Dermis microvascular lymphatic vessel endothelial cell (primary cell): ENCODE data around the gene CFAP54. TPM values are rescaled to one million over a fixed set of nuclear protein-coding genes. Genes with fewer than 3 reads are reported as not detected.
A peak's percentile ranks its signal among the peaks of the same experiment; 100 is the strongest.

ENCODE experiments used
- DNase-seq, 2 donors: peaks; one replicate each; pipeline versions ENCODE4 v3.0.0 to v3.0.0-alpha.2; 2010; ENCODE audit warnings: low read depth in 2 of 2
- total RNA-seq: library from RNA; depleted of rRNA; stranded (reverse); fragments of >200 nt; gene quantifications from 2 replicates; pipeline ENCODE4 v1.2.1, GENCODE V29; 2014

Gene CFAP54
- total RNA-seq, 1 donor from 2014 or later, result 6.2 TPM

GRCh38 chr12:96814200-96814599, 324.8 kb downstream of the CFAP54 start:
- DNase-seq, result no peak

- no peak for DNase-seq
Observed at GRCh38 chr12:96821592-96821991, 332.2 kb downstream of the CFAP54 start.

GRCh38 chr12:96822641-96823040, 333.3 kb downstream of the CFAP54 start:
- no peak for DNase-seq

- DNase-seq, result no peak
Observed at GRCh38 chr12:96824074-96824837, 334.9 kb downstream of the CFAP54 start.

GRCh38 chr12:96824838-96825236, 335.5 kb downstream of the CFAP54 start:
- no peak for DNase-seq

GRCh38 chr12:96828169-96828789, 338.9 kb downstream of the CFAP54 start:
- DNase-seq, result no peak

GRCh38 chr12:96829354-96829753, 340.0 kb downstream of the CFAP54 start:
- DNase-seq, result no peak

- no peak for DNase-seq
Observed at GRCh38 chr12:96831346-96831745, 342.0 kb downstream of the CFAP54 start.

GRCh38 chr12:96846293-96846692, 356.9 kb downstream of the CFAP54 start:
- no peak for DNase-seq

- no peak for DNase-seq
Observed at GRCh38 chr12:96850676-96851075, 361.3 kb downstream of the CFAP54 start.

GRCh38 chr12:96858162-96858561, 368.8 kb downstream of the CFAP54 start:
- no peak for DNase-seq

GRCh38 chr12:96861656-96862055, 372.3 kb downstream of the CFAP54 start:
- peak in 1 of 2 donors; percentile 4 for DNase-seq

- DNase-seq, result no peak
Observed at GRCh38 chr12:96862326-96862725, 372.9 kb downstream of the CFAP54 start.

- no peak for DNase-seq
Observed at GRCh38 chr12:96864335-96864734, 375.0 kb downstream of the CFAP54 start.

- no peak for DNase-seq
Observed at GRCh38 chr12:96866801-96867590, 377.6 kb downstream of the CFAP54 start.

GRCh38 chr12:96870946-96871345, 381.6 kb downstream of the CFAP54 start:
- no peak for DNase-seq

- DNase-seq, result no peak
Observed at GRCh38 chr12:96872961-96873360, 383.6 kb downstream of the CFAP54 start.

GRCh38 chr12:96874211-96874610, 384.8 kb downstream of the CFAP54 start:
- DNase-seq, result no peak

- no peak for DNase-seq
Observed at GRCh38 chr12:96876966-96877365, 387.6 kb downstream of the CFAP54 start.

- no peak for DNase-seq
Observed at GRCh38 chr12:96878704-96879103, 389.3 kb downstream of the CFAP54 start.

GRCh38 chr12:96879301-96879700, 389.9 kb downstream of the CFAP54 start:
- DNase-seq, result no peak

GRCh38 chr12:96880220-96880619, 390.8 kb downstream of the CFAP54 start:
- no peak for DNase-seq
